GM12878 (cell line): ENCODE measurements around the gene RANBP17. TPM values are rescaled to one million over a fixed set of nuclear protein-coding genes. Genes with fewer than 3 reads are reported as not detected.

ENCODE experiments used
- ATAC-seq: fragments of 200-7000 bp; cut with Tn5 transposase; 3 replicates; pipeline ENCODE4 v1.9.1; 2020; ENCODE audit warnings: mild to moderate bottlenecking, moderate library complexity
- BruUV-seq: library from RNA; stranded (reverse); fragments of 400-500 nt; replicated peaks from 2 replicates; lab custom pipeline; 2021; lab: Mats Ljungman, UMichigan
- CTCF ChIA-PET: fragments of 300-600 bp; sonication (Branson Sonifier 250); formaldehyde crosslinking; extraction: SDS; loops from one replicate; lab custom pipeline; 2021; ENCODE audit warnings: inconsistent platforms; lab: Yijun Ruan, JAX
- POLR2A ChIA-PET: fragments of 350-600 bp; formaldehyde crosslinking; extraction: SDS; loops from one replicate; lab custom pipeline; 2021; ENCODE audit warnings: inconsistent platforms; lab: Charles Lee
- RAD21 ChIA-PET: fragments of 300-600 bp; sonication (Branson Sonifier 250); formaldehyde crosslinking; loops from one replicate; lab custom pipeline; 2023; ENCODE audit warnings: antibody characterized with exemption; ENCODE audit not compliant: unreplicated experiment; lab: Charles Lee
- SMC1A ChIA-PET: fragments of 300-600 bp; sonication (Branson Sonifier 250); formaldehyde crosslinking; loops from one replicate; lab custom pipeline; 2023; ENCODE audit not compliant: unreplicated experiment, uncharacterized antibody; lab: Charles Lee
- DNase-seq: peaks from one replicate; pipeline ENCODE4 v3.0.0-alpha.2; 2011; ENCODE audit warnings: low read depth, low spot score
- FAIRE-seq: peaks from 3 replicates; lab custom pipeline; 2011; peaks lifted over from hg19 to GRCh38; lab: Jason Lieb, UNC
- H2AFZ ChIP-seq: 2 replicates; pipeline ENCODE4 v1.6.0; 2011; ENCODE audit warnings: low read depth, low read length, control low read depth; ENCODE audit not compliant: control insufficient read depth
- H3K27ac ChIP-seq: 2 replicates; pipeline ENCODE4 v1.5.1; 2011; ENCODE audit warnings: control low read depth; ENCODE audit not compliant: control insufficient read depth, insufficient read depth
- H3K27me3 ChIP-seq, 2 experiments: replicated peaks in 1 of 2; 2 replicates each; pipeline versions ENCODE4 v1.6.0 to v1.6.1; 2011; ENCODE audit warnings: low read length in 1 of 2; ENCODE audit not compliant: control insufficient read depth in 2 of 2, insufficient read depth in 2 of 2
- H3K36me3 ChIP-seq, 2 experiments: 2 replicates each; pipeline ENCODE4 v1.5.1; 2011; ENCODE audit warnings: low read length in 1 of 2; ENCODE audit not compliant: control insufficient read depth in 2 of 2, insufficient read depth in 2 of 2
- H3K4me1 ChIP-seq: 2 replicates; pipeline ENCODE4 v1.6.1; 2011; ENCODE audit warnings: mild to moderate bottlenecking, low read length, moderate library complexity, mixed read lengths; ENCODE audit not compliant: control insufficient read depth, insufficient read depth
- H3K4me2 ChIP-seq: 2 replicates; pipeline ENCODE4 v1.6.0; 2011; ENCODE audit warnings: control low read depth; ENCODE audit not compliant: control insufficient read depth, insufficient read depth
- H3K4me3 ChIP-seq: fragments of 200-600 bp; sonication (generic); 2 replicates; pipeline ENCODE4 v1.5.1; 2016
- H3K79me2 ChIP-seq: 2 replicates; pipeline ENCODE4 v1.6.0; 2011; ENCODE audit warnings: low read length; ENCODE audit not compliant: control insufficient read depth, insufficient read depth
- H3K9ac ChIP-seq: 2 replicates; pipeline ENCODE4 v1.8.0; 2011; ENCODE audit warnings: low read length, control low read depth, mixed read lengths; ENCODE audit not compliant: control insufficient read depth, insufficient read depth
- H3K9me3 ChIP-seq: replicated peaks from 3 replicates; pipeline ENCODE4 v1.5.1; 2011; ENCODE audit warnings: mild to moderate bottlenecking, low read length; ENCODE audit not compliant: control insufficient read depth, insufficient read depth
- H4K20me1 ChIP-seq: 2 replicates; pipeline ENCODE4 v1.6.0; 2011; ENCODE audit not compliant: control insufficient read depth, insufficient read depth
- FOXK2 ChIP-seq: fragments of 450-650 bp; IDR thresholded peaks from 2 replicates; pipeline ENCODE4 v1.6.1; 2017; ENCODE audit warnings: mild to moderate bottlenecking, moderate library complexity
- HCFC1 ChIP-seq: fragments of 150-350 bp; IDR thresholded peaks from 2 replicates; pipeline ENCODE4 v1.6.1; 2014; ENCODE audit warnings: low read length
- HDAC2 ChIP-seq: fragments of 200-600 bp; sonication (generic); IDR thresholded peaks from 2 replicates; pipeline ENCODE4 v1.6.1; 2017
- HDGF ChIP-seq: fragments of 450-650 bp; IDR thresholded peaks from 2 replicates; pipeline ENCODE4 v1.6.1; 2016; ENCODE audit warnings: antibody characterized with exemption
- MLLT1 ChIP-seq: fragments of 450-650 bp; IDR thresholded peaks from 2 replicates; pipeline ENCODE4 v1.6.1; 2016; ENCODE audit warnings: mild to moderate bottlenecking
- PBX3 ChIP-seq: IDR thresholded peaks from 2 replicates; pipeline ENCODE4 v1.6.1; 2011; ENCODE audit warnings: mild to moderate bottlenecking, low read depth, low read length, moderate library complexity; ENCODE audit not compliant: insufficient replicate concordance
- POLR2AphosphoS5 ChIP-seq: IDR thresholded peaks from 2 replicates; pipeline ENCODE4 v1.6.1; 2011; ENCODE audit warnings: mild to moderate bottlenecking, low read length, inconsistent platforms
- RCOR1 ChIP-seq: conservative IDR thresholded peaks from 2 replicates; pipeline ENCODE4 v1.6.1; 2012; ENCODE audit warnings: low read depth, low read length, improper control_type of control experiment
- SMC3 ChIP-seq: IDR thresholded peaks from 2 replicates; pipeline ENCODE4 v1.6.1; 2011; ENCODE audit warnings: low read length, improper control_type of control experiment, borderline replicate concordance
- SREBF2 ChIP-seq: IDR thresholded peaks from 2 replicates; pipeline ENCODE4 v1.6.1; 2012; ENCODE audit warnings: mild to moderate bottlenecking, low read length
- SUZ12 ChIP-seq: fragments of 200-600 bp; sonication (generic); IDR thresholded peaks from one replicate; pipeline ENCODE4 v1.6.1; 2018; ENCODE audit warnings: antibody characterized with exemption, mild to moderate bottlenecking; ENCODE audit not compliant: unreplicated experiment
- TBL1XR1 ChIP-seq: IDR thresholded peaks from 2 replicates; pipeline ENCODE4 v1.6.1; 2012; ENCODE audit warnings: low read depth, low read length, improper control_type of control experiment
- TCF7 ChIP-seq: IDR thresholded peaks from 2 replicates; pipeline ENCODE4 v1.6.1; 2014; ENCODE audit warnings: antibody characterized with exemption, borderline replicate concordance
- ZBTB11 ChIP-seq: fragments of 450-650 bp; formaldehyde crosslinking; IDR thresholded peaks from 2 replicates; pipeline ENCODE4 v1.5.0; 2022; ENCODE audit warnings: mild to moderate bottlenecking, missing genetic modification characterization
- in situ Hi-C: fragments of 300-500 bp; cut with MboI; formaldehyde crosslinking; loops from 9 replicates; pipeline ENCODE4 v1.14.3; 2018; ENCODE audit warnings: mixed read lengths
- intact Hi-C: fragments of 100-400 bp; cut with micrococcal nuclease; formaldehyde crosslinking; loops from one replicate; pipeline ENCODE4 v1.14.2; 2022; ENCODE audit not compliant: unreplicated experiment
- polyA plus RNA-seq, 11 experiments: library from polyadenylated mRNA; depleted of rRNA in 4 of 11; unstranded in 6 of 11; stranded (reverse) in 5 of 11; fragments of >200 nt; fragmentation: Nextera tagmentation in 4 of 11; fragmentation: Illumina TruSeq in 1 of 11; extraction: Ambion mirVana in 4 of 11; extraction: Trizol in 1 of 11; gene quantifications; 1 replicate in 1 of 11; 2 replicates in 10 of 11; pipeline versions ENCODE4 v1.2.1 to v1.2.3, GENCODE V29; 2011 to 2016; ENCODE audit warnings: inconsistent platforms in 2 of 11, missing spikeins in 2 of 11, low read depth in 1 of 11
- total RNA-seq, 4 experiments: library from RNA; depleted of rRNA in 3 of 4; stranded (reverse); fragments of >200 nt in 3 of 4; fragmentation: Illumina TruSeq in 1 of 4; extraction: Trizol in 1 of 4; gene quantifications; 2 replicates each; pipeline versions ENCODE4 v1.2.1 to v1.2.3, GENCODE V29; 2013 to 2021

The RANBP17 gene
- total and polyA plus RNA-seq, 10 of the 15 experiments (the other 5 are each of a cell fraction or from before 2014, with no cell fraction given), result 0.10 TPM; not detected in 9

- intact Hi-C loops (no loop called here), in situ Hi-C loops (no loop called here)
- Histone ChIP-seq H3K9me3 (no peaks in the 10 kb centered on the region), H3K9ac (no peak overlapping the region), H3K36me3 (no peaks in the 10 kb centered on the region), H3K27ac (no peak overlapping the region), H3K27me3 (no peaks in the 10 kb centered on the region), H3K4me1 (no peaks in the 10 kb centered on the region), H2AFZ (no peak overlapping the region), H4K20me1 (no peaks in the 10 kb centered on the region), H3K4me3 (no peak overlapping the region), H3K79me2 (no peaks in the 10 kb centered on the region), H3K4me2 (no peak overlapping the region)
- TF ChIP-seq POLR2AphosphoS5 (no peak), MLLT1 (no peak), SREBF2 (no peak), PBX3 (no peak)
- no peak for FAIRE-seq
- no peak for ATAC-seq
- POLR2A ChIA-PET, result no interaction called here
- SMC1A ChIA-PET, result no interaction called here
- RAD21 ChIA-PET, result no interaction called here
- DNase-seq, result no peak
- CTCF ChIA-PET, result no interaction called here
- BruUV-seq, result no TSS peak
Measured at GRCh38 chr5:171139227-171139626, 277.4 kb downstream of the RANBP17 start.

- ATAC-seq (no peak; the same call in 2 of the 3 replicates), FAIRE-seq (no peak), DNase-seq (no peak)
- ChIA-PET POLR2A (no interaction called here), CTCF (no interaction called here), SMC1A (interaction anchor here (0.7 kb wide), 1 partner anchor 11 kb away, joined by 3 read pairs; no protein-coding TSS in a partner anchor), RAD21 (no interaction called here)
- H3K36me3 ChIP-seq, result no peaks in the 10 kb centered on the region
- no peaks in the 10 kb centered on the region for H3K27me3 ChIP-seq
- in situ Hi-C loops (no loop called here), intact Hi-C loops (no loop called here)
- no peak overlapping the region for H3K4me3 ChIP-seq
- TF ChIP-seq TBL1XR1, result no peak
- TF ChIP-seq RCOR1, result no peak
- TF ChIP-seq TCF7, result no peak
- TF ChIP-seq SUZ12, result no peak
- no peak for TF ChIP-seq SMC3
- no peak for TF ChIP-seq ZBTB11 (CRISPR knock-in tag)
- no peak for TF ChIP-seq HCFC1
- TF ChIP-seq FOXK2, result no peak
- no peak for TF ChIP-seq HDAC2
- no peak for TF ChIP-seq HDGF
- H4K20me1 ChIP-seq, result no peaks in the 10 kb centered on the region
- H3K9me3 ChIP-seq, result no peaks in the 10 kb centered on the region
- BruUV-seq, result no TSS peak
- no peaks in the 10 kb centered on the region for H3K4me1 ChIP-seq
- H3K79me2 ChIP-seq, result no peaks in the 10 kb centered on the region
- no peak overlapping the region for H2AFZ ChIP-seq
- no peak overlapping the region for H3K27ac ChIP-seq
- no peak overlapping the region for H3K4me2 ChIP-seq
- no peak overlapping the region for H3K9ac ChIP-seq
Measured at GRCh38 chr5:171142617-171143016, 280.8 kb downstream of the RANBP17 start.
